Stimulated activated CD8-positive, alpha-beta memory T cell treated with anti-CD3 and anti-CD28 coated beads, Interleukin-2, amount 100 ng/mL, for 1 hour (primary cell): ENCODE data around the gene OSGEPL1.
"Not testable (repeated sequence)": the region's sequence is repeated elsewhere in the genome, so short reads cannot be mapped to it uniquely, and the experiment has no call there.

ENCODE experiments used
- DNase-seq, 2 donors: peaks; one replicate each; pipeline ENCODE4 v3.0.0-alpha.2; 2020; ENCODE audit warnings: low read depth in 2 of 2

OSGEPL1 gene, protein sequence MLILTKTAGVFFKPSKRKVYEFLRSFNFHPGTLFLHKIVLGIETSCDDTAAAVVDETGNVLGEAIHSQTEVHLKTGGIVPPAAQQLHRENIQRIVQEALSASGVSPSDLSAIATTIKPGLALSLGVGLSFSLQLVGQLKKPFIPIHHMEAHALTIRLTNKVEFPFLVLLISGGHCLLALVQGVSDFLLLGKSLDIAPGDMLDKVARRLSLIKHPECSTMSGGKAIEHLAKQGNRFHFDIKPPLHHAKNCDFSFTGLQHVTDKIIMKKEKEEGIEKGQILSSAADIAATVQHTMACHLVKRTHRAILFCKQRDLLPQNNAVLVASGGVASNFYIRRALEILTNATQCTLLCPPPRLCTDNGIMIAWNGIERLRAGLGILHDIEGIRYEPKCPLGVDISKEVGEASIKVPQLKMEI

DNA sequence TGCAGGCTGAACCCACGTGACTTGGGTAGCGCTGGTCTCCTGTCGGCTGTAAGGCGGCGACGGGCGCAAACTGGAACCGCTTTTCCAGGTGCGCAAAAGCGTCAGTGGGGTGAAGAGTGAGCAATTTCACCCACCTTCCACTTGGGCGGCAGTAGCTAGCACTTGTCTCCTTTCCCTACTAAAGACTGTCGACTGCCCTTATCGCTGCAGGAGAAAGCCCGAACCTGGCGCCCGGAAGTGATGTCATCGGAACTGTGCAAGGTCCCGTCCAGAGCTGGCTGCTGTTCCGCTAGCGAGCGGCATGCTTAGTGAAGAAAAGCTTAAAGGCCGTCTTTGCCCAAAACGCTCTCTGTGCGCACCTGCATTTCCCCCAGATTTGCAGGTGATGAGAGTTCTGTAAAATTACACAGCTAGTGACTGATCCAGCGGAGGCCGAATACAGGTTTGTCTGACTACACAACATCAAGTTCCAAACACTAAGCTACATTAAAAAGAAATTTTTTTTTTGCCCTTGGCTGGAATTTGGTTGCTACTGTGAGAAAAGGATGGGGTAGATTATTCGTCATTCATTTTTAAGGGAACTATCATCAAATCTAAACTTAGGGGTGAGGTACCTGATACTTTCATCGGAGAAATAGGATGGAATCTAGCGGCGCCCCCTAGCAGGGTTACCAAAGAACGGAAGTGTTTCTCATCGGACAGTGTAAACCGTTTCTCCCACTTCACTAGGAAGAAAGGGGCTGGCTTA is at the start of gene OSGEPL1:
OSGEPL1 (minus strand) TSS at position 242 of the 748 bp plus-strand sequence. CDS start 1,152 bp downstream, outside the sequence.
- DNase-seq = peak; percentile 77 to 85

DNA sequence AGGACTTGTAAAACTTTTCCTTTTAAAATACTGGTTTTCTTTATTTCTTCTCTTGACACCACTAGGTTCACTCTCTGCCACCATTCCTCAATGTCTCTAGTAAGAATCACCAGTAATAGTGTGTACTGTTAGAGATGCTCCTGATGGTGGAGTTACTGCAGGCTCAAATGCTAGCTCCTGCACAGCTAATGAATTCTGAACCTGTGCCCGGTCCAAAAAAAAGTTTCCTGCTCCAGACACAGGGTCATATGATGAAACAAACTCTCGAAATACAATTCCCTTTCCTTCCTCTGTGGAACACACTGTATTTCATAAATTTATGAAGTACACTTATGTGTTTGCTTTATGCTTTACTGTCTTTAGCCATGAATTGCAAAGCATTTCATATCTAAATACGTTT is 40.8 kb upstream of the OSGEPL1 start:
- no peak for DNase-seq

DNA sequence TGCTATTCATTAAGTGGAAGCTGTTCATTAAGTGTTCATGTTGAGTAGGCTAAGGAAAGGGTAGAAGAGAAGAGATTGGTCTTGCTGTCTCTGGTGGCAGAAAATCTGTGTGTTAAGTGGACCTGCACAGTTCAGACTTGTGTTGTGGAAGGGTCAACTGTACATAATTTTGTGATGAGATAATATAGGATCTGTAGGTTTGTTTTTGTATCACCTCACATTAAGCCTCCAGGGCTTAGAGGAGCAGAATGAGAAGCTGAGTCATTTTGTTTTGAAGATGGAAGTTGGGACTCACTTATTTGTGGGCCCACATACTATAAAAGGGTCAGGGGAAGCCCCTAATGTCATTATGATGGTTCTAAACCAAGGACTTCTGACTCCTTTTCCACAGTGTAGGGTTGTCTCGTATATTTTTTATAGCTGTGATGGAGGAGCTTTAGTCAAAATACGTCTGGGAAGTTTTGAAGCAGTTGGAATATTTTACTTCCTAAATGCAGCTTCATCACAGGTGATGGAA is 39.9 kb upstream of the OSGEPL1 start:
- no peak for DNase-seq

DNA sequence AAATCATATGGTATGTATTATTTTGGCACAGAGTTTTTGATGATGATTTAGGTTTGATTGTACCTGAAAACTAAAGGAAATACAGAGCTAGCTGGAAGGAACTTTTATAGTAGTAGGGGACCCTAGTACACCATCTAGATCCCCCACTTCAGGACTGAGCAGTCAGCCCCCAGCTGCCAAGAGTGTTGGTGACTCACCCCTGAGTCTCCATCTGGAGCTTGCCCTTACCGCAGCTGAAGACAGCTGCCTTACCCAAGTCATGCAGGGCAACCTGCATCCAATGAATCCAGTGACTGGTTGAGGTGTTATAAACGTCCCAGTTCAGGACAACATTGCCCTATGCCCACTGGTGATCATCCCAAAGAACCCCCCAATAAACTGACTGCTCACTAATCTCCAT is 36.9 kb upstream of the OSGEPL1 start:
- no peak for DNase-seq

DNA sequence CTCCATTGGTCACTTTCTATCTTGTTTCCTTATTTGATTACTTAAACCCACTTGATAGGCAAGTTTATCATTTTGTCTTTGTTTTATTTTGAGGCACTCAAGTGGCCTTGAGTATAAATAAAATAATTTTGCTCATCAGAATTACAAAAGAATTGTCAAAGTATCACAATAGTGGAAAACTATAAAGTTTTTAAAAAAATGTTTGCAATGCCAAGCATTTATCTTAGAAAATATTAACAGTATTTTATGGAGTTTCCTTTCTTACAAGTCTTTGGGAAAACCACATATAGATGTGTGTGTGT is 36.4 kb upstream of the OSGEPL1 start:
- DNase-seq = no peak

DNA sequence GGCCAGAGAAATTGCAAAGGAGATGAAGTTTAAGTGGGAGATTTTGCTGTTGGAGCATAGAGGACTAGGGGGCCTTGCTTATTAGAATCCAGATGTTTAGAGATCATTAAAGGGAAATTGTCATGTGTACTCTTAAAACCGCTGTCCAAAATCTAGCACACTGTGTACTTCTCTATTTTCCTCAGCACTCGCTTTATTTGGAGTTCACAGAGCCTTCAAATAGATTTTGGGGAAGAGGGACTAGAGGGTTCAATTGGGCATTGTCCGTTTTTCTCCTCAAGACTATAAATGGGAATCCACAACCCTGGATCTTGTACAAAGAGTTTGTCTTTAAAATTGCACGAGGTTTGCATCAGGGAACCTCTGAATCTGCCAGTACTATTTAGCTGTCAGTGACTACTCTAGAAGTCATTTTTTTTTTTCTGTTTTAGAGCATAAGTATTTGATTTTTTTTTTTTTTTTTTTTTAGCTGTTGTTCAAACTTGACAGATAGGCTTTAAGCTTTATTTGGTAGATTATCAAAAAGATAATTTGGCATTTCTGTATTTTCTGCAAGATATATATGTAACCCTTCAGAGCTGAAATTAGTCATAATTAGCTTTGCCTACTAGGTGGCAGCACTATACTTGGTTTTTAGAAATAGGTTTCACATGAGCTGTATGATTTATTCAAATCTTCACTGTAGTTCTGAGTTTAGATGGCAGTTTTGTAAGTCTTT is 35.9 kb upstream of the OSGEPL1 start:
- DNase-seq = no peak

DNA sequence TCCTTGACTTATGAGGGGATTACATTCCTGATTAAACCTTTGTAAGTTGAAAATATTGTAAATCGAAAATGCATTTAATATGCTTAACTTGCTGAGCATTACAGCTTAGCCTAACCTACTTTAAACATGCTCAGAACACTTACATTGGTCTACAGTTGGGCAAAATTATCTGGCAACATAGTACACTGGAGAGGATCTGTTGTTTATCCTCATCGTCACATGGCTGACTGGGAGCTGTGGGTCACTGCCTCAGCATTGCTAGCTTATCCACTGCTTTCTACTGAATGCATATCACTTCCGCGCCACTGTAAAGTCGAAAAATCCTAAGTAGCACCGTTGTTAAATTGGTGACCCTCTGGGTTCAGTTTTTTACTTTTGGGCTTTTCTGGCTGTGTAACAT is 35.3 kb upstream of the OSGEPL1 start:
- DNase-seq = no peak

DNA sequence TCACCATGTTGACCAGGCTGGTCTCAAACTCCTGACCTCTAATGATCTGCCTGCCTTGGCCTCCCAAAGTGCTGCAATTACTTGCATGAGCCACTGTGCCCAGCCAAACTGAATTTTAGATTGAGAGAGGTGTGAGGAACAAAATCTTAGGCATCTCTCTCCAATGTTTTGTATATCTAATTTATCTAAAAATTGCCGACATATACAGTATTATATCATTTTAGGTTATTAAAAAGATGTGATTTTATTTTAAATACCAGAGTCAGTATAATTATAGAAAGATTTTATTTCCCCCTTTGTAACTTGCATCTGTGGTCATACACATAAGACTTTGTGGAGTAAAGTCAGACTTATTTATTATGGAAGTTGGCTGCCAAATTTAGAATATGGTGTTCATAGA is 31.7 kb upstream of the OSGEPL1 start:
- DNase-seq = no peak

DNA sequence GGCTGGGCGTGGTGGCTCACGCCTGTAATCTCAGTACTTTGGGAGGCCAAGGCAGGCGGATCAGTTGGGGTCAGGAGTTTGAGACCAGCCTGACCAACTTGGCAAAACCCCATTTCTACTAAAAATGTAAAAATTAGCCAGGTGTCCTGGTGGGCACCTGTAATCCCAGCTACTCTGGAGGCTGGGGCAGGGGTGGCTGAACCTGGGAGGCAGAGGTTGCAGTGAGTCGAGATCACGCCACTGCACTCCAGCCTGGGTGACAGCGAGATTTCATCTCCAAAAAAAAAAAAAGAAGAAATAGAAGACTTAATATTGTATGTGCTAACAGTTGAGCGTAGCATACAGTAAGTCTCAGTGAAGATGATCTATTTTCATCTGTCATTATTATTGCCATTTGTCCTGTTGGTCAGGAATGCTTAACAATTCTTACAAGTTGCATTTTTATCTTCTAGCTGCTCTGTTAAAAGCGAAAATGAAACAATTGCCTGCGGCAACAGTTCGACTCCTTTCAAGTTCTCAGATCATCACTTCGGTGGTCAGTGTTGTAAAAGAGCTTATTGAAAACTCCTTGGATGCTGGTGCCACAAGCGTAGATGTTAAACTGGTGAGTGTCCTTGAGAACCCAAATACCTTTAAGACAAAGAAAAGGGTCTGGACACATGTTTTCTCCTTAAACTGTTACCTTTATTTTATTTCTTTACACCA is 28.9 kb upstream of the OSGEPL1 start:
- no peak for DNase-seq

DNA sequence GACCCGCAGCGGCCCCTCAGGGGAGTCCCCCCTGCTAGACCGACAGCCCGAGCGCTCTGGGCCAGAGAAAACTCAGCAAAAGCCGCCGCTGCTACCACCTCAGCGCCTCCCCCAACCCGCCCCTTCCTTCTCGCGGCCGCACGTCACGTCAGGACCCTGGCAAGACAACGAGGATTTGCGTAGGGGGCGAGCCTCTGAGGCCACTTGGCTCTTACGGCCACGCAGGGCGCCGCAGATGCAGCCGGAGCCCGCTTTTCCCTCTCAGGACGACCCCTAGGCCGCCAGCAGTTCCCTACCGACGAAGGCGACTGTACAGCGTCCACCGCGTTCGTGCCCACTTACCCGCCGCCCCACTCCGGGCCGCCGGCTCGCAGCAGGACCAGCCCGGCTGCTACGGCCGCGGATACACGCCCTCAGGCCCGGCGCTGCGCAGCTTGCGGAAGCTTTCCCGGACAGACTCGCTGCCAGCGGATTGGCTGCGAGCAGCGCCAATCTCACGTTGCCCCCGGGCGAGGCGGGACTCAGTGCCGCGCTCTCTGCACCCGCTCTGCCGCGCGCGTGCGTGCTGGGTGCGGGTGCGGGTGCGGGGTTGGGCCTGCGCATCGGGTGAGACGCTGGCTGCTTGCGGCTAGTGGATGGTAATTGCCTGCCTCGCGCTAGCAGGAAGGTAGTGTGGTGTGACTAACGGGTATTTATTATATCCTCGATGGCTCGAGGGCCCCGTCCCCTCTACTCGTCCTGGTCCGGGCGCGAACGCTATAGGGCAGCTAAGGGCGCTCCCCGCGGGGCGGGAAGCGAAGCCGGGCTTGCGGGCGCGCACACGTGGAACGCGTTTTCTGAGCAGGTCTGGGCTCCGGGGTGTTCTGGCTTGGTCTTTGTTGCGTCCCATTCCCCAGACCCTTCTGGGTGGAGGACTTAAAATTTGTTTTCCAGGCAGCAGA is 21.6 kb upstream of the OSGEPL1 start, which contains the start of the genes ORMDL1 and PMS1:
ORMDL1 (minus strand) TSS at position 413 of the 941 bp plus-strand sequence. CDS start 1,744 bp downstream, outside the sequence.
PMS1 (plus strand) TSS at position 524 of the 941 bp plus-strand sequence. CDS start 7,360 bp downstream, outside the sequence.
- peak; percentile 86 to 89 for DNase-seq

DNA sequence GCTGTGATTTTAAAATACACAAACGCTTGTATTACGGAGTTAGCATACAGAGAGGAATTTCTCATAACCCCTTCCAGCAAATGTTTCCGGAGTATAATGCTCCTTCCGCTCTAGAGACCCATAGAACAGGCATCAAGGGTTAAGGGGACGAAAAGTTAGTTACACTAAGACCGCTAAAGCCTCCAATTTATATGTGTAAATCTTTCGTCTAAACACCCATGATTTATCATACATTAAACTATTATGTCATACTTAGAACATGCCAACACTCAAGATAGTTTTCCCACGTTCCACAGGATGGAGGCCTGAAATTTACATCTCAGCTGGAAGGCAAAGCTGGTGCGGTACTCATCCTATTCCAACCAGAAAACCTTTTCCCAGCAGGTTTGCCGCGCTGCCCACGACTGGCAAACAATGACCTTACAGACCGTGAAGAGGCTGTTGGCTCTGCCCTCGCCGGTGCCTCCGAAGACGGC is 20.9 kb upstream of the OSGEPL1 start:
- no peak for DNase-seq

DNA sequence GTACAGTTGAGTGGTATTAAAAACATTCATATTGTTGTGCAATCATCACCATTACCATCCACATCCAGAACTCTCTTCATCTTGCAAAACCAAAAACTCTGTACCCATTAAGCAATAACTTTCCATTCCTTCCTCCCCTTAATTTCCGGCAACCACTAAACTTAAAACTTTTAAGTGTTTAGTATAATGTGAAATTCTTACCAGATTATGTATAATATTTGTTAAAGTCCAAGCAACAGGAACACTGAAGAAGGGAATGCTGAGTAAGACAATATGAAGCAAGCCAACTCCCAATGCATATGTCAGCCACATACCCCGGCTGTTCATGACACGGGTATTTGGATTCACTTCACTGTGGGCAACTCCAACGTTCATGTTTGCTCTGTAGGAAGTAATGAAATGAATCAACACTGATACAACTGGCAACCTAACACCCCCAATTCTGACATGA is 19.7 kb upstream of the OSGEPL1 start:
- no peak for DNase-seq

DNA sequence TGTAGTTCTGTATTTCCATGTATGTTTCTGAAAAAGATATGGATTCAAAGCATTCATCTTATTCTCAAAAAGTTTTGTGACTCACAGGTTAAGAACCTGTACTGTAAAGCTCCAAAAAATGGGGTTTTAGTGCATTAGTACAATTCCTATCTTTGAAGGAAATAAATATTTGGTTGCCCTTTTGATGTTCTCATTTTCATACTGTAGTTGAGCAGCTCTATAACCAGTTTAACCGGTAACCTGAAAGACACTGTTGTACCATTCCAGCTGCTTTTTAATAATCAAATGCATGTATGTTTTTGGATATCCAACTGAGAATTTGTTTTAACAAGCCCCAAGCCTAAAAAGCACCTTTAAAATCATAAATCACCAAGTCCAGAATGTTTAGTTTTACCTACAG is 9.6 kb upstream of the OSGEPL1 start:
- DNase-seq = no peak

DNA sequence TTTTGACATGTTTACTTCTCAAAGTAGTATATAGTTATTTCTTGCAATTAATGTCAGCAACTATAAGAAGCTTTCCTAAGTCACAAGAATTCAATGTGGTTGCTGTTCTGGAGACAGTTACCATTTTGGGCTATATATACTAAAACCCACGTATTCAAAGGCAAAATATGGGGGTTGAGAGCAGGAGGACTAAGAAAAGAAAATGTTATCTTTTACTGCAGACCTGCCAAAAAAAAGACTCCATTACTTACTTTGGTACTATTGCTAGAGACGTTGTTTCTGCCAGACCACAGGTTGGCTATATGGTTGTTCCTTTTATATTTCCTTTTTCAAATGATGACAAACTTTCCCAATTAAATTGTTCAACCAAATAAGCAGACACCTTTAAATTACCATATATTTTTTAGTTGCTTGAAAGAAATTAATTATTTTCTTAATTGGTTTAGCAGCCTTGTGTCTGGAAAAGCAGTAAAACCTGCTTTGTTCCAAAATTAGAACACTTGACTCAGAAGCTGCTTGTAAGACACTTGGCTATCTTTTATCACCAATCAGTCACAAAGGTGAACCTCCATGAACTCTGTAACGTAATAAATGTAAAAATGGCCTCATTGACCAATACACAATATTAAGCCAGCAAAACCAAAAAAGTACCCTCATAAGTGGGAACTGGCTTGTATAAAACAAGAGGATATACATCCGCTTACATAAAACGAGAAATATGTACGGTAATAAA is 8.2 kb upstream of the OSGEPL1 start:
- no peak for DNase-seq

DNA sequence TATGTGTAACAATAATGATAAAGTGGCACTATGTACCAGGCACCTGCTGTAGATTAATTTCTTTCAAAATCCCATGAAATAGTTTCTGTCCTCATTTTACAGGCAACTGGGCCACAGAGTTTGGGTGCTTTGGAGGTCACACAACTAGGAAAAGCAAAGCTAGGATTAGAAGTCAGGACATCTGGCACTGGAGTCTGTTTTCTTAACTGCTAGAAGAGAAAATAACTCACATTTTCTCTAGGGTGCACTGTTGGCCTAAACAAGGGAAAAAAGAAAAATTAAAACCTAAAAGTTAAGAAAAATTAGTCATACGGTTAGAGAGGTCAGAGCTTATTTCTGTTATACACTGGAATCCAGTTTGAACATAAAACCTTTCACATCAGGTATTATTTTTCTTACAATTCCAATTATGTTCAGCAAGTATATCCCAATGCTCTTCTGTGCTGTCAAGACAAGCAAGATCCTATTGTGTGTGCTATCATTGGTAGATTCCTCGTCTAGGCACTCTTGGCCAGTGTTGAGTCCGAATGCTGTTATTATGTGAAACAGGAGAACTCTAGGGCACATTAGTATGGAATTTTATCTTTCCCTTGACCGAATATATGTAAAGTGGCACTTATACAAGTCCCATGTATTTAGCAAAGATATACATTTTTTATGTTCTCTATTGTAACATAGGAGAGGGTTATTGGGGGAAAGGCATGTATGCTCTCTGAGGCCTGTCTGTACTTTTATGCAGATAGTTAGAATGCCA is 1.5 kb upstream of the OSGEPL1 start:
- no peak for DNase-seq

DNA sequence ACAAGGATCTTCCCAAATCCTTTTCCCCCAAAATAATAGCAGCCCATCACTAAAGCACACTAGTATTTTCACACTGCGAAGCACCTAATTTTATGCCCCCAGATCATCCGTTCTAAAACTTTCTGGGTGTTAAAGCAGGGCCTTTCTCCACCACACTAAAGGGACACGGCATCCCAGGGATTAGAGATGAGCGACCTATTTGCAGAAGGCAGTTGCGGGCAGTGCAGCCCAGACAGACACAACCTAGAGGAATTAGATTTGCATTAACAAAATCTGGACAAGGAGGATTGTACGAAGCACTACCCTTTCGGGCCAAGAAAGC is 402 bp downstream of the OSGEPL1 start:
- DNase-seq = no peak

DNA sequence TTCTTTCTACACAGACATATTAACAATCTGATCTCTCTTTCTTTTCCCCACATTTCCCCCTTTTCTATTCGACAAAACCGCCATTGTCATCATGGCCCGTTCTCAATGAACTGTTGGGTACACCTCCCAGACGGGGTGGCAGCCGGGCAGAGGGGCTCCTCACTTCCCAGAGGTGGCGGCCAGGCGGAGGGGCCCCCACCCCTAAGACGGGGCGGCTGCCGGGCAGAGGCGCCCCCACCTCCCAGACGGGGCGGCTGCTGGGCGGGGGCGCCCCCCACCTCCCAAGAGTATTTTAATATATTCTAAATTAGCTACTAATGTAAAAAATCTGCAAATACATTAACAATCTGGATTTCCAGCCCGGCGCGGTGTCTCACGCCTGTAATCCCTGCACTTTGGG is 2.4 kb downstream of the OSGEPL1 start:
- DNase-seq = not testable (repeated sequence)

DNA sequence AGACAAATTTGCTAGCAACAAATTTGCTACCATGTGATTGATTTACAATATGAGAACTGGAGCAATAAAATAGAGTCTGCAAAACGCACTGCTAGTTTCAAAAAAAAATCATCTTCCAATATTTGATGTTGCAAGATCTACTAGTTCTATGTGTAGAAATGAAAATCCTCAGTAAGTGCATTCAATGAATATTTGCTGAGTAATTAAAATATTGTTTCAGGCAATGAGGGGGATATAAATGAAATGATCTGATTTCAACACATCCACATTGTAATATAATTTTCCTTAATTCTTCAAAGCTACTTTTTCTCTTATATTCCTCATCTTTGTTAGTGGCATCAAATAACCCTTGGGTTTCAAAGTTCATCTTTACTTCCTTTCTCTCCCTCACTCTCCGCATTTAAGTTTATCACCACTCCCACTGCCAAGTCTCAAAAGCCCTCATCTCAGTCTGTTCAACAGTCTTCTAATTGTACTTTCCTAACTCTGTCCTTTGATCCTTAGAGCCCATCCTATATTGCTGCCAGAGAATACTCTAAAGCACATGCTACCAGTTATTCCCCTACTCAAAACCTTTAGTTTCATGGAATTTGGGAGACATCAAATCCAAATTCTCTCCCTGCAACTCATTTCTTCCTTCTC is 6.2 kb downstream of the OSGEPL1 start:
- DNase-seq = no peak
